GM12873 (cell line): Measurements from ENCODE around the gene REC8.

Source experiments
- CTCF ChIP-seq: IDR thresholded peaks from 2 replicates; pipeline ENCODE4 v1.5.1; 2012; ENCODE audit warnings: low read depth, mild to moderate bottlenecking, moderate library complexity, low read length, control low read depth; ENCODE audit not compliant: insufficient read depth; ENCODE audit errors: missing control alignments

Gene REC8

GRCh38 chr14:24129410-24129998, 42.4 kb upstream of the REC8 start:
- no peak for TF ChIP-seq CTCF

- no peak for TF ChIP-seq CTCF
These were observed 41.5 kb upstream of the REC8 start, which contains the start of gene FITM1 for GRCh38 chr14:24130380-24130716. Gene FITM1, plus strand, starts transcription at chr14:24130659. Its CDS starts 905 bp downstream, at chr14:24131564.

GRCh38 chr14:24130717-24131548, 40.9 kb upstream of the REC8 start:
- TF ChIP-seq CTCF, result no peak

- TF ChIP-seq CTCF, result no peak
These were observed 40.3 kb upstream of the REC8 start for GRCh38 chr14:24131549-24131966.

GRCh38 chr14:24132061-24132685, 39.7 kb upstream of the REC8 start:
- no peak for TF ChIP-seq CTCF

- no peak for TF ChIP-seq CTCF
These were observed 38.9 kb upstream of the REC8 start for GRCh38 chr14:24132976-24133375.

GRCh38 chr14:24133735-24134134, 38.1 kb upstream of the REC8 start:
- TF ChIP-seq CTCF, result no peak
